MM.1S (cell line): ENCODE measurements around the gene TBX4.

Source experiments
- DNase-seq: peaks from one replicate; pipeline ENCODE4 v3.0.0-alpha.2; 2015
- H2AFZ ChIP-seq: fragments of 300-600 bp; sonication (generic); 2 replicates; pipeline ENCODE4 v1.6.0; 2016; ENCODE audit warnings: antibody characterized with exemption, low read length
- H3F3A ChIP-seq: fragments of 300-600 bp; sonication (generic); 2 replicates; pipeline ENCODE4 v1.6.1; 2016; ENCODE audit warnings: mild to moderate bottlenecking, antibody characterized with exemption, low read length, moderate library complexity, mixed read lengths; ENCODE audit not compliant: insufficient read depth
- H3K27ac ChIP-seq: fragments of 300-600 bp; sonication (generic); 2 replicates; pipeline ENCODE4 v1.5.1; 2016; ENCODE audit warnings: mild to moderate bottlenecking, low read length
- H3K27me3 ChIP-seq: fragments of 300-600 bp; sonication (generic); replicated peaks from 2 replicates; pipeline ENCODE4 v1.6.0; 2016; ENCODE audit warnings: low read length; ENCODE audit not compliant: insufficient read depth
- H3K36me3 ChIP-seq: fragments of 300-600 bp; sonication (generic); replicated peaks from 2 replicates; pipeline ENCODE4 v1.6.1; 2016; ENCODE audit warnings: mild to moderate bottlenecking, low read length, mixed read lengths; ENCODE audit not compliant: insufficient read depth
- H3K4me1 ChIP-seq: fragments of 300-600 bp; sonication (generic); 2 replicates; pipeline ENCODE4 v1.6.1; 2016; ENCODE audit warnings: low read length, mixed read lengths
- H3K4me2 ChIP-seq: fragments of 300-600 bp; sonication (generic); 2 replicates; pipeline ENCODE4 v1.6.0; 2016; ENCODE audit warnings: low read depth, low read length
- H3K4me3 ChIP-seq: fragments of 300-600 bp; sonication (generic); 2 replicates; pipeline ENCODE4 v1.5.1; 2016; ENCODE audit warnings: low read length, mixed read lengths
- H3K79me2 ChIP-seq: fragments of 300-600 bp; sonication (generic); 2 replicates; pipeline ENCODE4 v1.6.1; 2016; ENCODE audit warnings: mixed run types, low read length, mixed read lengths
- H3K9ac ChIP-seq: fragments of 300-600 bp; sonication (generic); 2 replicates; pipeline ENCODE4 v1.6.1; 2016; ENCODE audit warnings: low read length, mixed read lengths
- H3K9me2 ChIP-seq: fragments of 300-600 bp; sonication (generic); replicated peaks from 2 replicates; pipeline ENCODE4 v1.6.1; 2016; ENCODE audit warnings: mild to moderate bottlenecking, low read length, mixed read lengths; ENCODE audit not compliant: insufficient read depth
- H3K9me3 ChIP-seq: fragments of 300-600 bp; sonication (generic); replicated peaks from 2 replicates; pipeline ENCODE4 v1.6.1; 2016; ENCODE audit warnings: mild to moderate bottlenecking, low read length, mixed read lengths; ENCODE audit not compliant: insufficient read depth
- H4K20me1 ChIP-seq: fragments of 300-600 bp; sonication (generic); 2 replicates; pipeline ENCODE4 v1.6.1; 2016; ENCODE audit warnings: mild to moderate bottlenecking, low read length, moderate library complexity, mixed read lengths; ENCODE audit not compliant: insufficient read depth
- CTCF ChIP-seq: fragments of 300-600 bp; sonication (generic); IDR thresholded peaks from 2 replicates; pipeline ENCODE4 v1.5.1; 2016; ENCODE audit warnings: antibody characterized with exemption, low read length, mixed read lengths
- EZH2 ChIP-seq: fragments of 300-600 bp; sonication (generic); optimal IDR thresholded peaks from 2 replicates; pipeline ENCODE3; 2017; ENCODE audit warnings: low read depth, mild to moderate bottlenecking, antibody characterized with exemption, low read length, mixed read lengths
- EZH2phosphoT487 ChIP-seq: fragments of 300-600 bp; sonication (generic); IDR thresholded peaks from 2 replicates; pipeline ENCODE4 v1.6.1; 2018; ENCODE audit warnings: antibody characterized with exemption, low read length

Gene TBX4

DNA sequence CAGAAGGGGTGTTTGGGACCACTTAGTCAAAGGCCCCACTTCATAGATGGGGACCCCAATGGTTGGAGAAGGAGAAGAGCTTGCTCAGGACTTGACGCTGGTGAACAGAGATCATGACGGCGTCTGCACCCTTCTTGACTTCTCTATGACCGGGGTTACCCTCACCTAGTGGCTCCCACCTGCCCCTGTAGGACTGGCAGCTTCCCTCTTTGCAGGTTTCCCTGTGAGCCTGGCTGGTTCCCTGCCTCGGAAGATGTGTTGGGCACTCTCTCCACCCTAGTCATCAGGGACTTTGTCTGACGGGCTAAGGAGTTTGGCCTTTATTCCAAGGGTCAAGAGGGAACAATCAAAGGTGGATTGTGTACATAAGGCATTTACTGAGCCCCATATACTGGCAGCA, 22.7 kb downstream of the TBX4 start:
- TF ChIP-seq CTCF: no peak
- TF ChIP-seq EZH2: no peak
- TF ChIP-seq EZH2phosphoT487: no peak
- Histone ChIP-seq H4K20me1 (no peaks in the 10 kb centered on the region), H3K27me3 (no peaks in the 10 kb centered on the region), H3K4me1 (no peaks in the 10 kb centered on the region), H3F3A (no peaks in the 10 kb centered on the region), H3K27ac (no peak overlapping the region), H3K9me3 (no peaks in the 10 kb centered on the region), H3K79me2 (no peaks in the 10 kb centered on the region), H3K36me3 (no peaks in the 10 kb centered on the region), H3K4me3 (no peak overlapping the region), H2AFZ (no peak overlapping the region), H3K4me2 (no peak overlapping the region), H3K9me2 (no peaks in the 10 kb centered on the region), H3K9ac (no peak overlapping the region)
- DNase-seq: no peak

GRCh38 chr17:61475726-61476125, 23.5 kb downstream of the TBX4 start:
- H3F3A ChIP-seq: no peaks in the 10 kb centered on the region
- H3K79me2 ChIP-seq: no peaks in the 10 kb centered on the region
- H3K4me3 ChIP-seq: no peak overlapping the region
- no peaks in the 10 kb centered on the region for H3K27me3 ChIP-seq
- DNase-seq: no peak
- TF ChIP-seq EZH2phosphoT487 (no peak), EZH2 (no peak), CTCF (no peak)
- H3K4me1 ChIP-seq: no peaks in the 10 kb centered on the region
- H3K9me2 ChIP-seq: no peaks in the 10 kb centered on the region
- no peak overlapping the region for H2AFZ ChIP-seq
- H3K27ac ChIP-seq: no peak overlapping the region
- H3K4me2 ChIP-seq: no peak overlapping the region
- H4K20me1 ChIP-seq: no peaks in the 10 kb centered on the region
- no peaks in the 10 kb centered on the region for H3K9me3 ChIP-seq
- H3K9ac ChIP-seq: no peak overlapping the region
- H3K36me3 ChIP-seq: no peaks in the 10 kb centered on the region

DNA sequence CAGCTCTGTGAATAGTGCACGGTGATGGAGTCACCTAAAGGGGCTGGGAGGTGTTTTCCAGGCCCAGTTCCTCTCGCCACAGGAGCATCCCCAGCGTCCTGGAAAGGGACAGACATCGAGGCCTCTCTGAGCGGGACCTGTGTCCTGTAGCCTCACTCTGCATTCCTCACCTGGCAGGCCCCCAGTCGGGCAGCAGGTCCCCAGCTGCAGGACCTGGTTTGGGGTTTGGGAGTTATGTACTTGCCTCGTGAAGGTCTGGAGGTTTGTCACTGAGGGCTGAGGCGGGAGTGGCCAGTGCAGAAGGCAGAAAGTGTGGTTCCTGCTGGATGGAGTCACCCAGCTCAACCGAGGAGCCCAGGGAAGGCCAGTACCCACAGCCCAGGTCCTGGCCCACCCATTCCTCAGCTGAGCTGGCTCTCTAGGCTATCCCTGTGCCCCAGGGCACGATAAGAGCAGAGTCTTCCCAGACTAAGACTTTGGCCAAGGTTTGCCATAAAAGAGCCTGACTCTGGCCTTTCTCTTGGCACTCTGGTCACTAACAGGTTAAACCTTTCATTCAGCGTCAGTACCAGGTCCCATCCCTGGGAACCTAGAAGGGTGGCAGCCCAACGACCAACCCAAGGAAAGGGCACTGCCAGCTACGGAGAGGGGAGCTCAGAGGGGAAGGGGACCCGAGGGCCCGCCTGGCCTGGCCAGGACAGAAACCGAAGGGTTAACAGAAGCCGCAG, 24.4 kb downstream of the TBX4 start:
- H3F3A ChIP-seq: no peaks in the 10 kb centered on the region
- no peaks in the 10 kb centered on the region for H3K9me2 ChIP-seq
- H2AFZ ChIP-seq: no peak overlapping the region
- no peaks in the 10 kb centered on the region for H3K9me3 ChIP-seq
- no peak overlapping the region for H3K9ac ChIP-seq
- H3K79me2 ChIP-seq: no peaks in the 10 kb centered on the region
- H3K4me1 ChIP-seq: no peaks in the 10 kb centered on the region
- H3K4me2 ChIP-seq: no peak overlapping the region
- H3K27me3 ChIP-seq: no peaks in the 10 kb centered on the region
- no peaks in the 10 kb centered on the region for H3K36me3 ChIP-seq
- H3K4me3 ChIP-seq: no peak overlapping the region
- DNase-seq: no peak
- H3K27ac ChIP-seq: no peak overlapping the region
- H4K20me1 ChIP-seq: no peaks in the 10 kb centered on the region
- no peak for TF ChIP-seq CTCF
- TF ChIP-seq EZH2: no peak
- TF ChIP-seq EZH2phosphoT487: no peak
